HG02610 (cell line): ENCODE results near the gene YPEL4.
A peak's percentile ranks its signal among the peaks of the same experiment; 100 is the strongest.

Experiments
- ATAC-seq: cut with Tn5 transposase; IDR thresholded peaks from one replicate; pipeline ENCODE4 v1.9.1; 2021; ENCODE audit warnings: mild to moderate bottlenecking, moderate library complexity; ENCODE audit not compliant: unreplicated experiment

YPEL4 gene

DNA sequence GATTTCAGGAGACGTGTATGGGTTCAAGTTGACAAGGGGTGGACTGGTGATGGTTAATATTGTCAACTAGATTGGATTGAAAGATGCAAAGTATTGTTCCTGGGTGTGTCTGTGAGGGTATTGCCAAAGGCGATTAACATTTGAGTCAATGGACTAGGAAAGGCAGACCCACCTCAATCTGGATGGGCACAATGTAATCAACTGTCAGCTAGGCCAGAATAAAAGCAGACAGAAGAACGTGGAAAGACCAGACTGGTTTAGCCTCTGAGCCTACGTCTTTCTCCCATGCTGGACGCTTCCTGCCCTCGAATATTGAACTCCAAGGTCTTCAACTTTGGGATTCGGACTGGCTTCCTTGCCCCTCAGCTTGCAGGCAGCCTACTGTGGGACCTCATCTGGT lies 1.7 kb upstream of the YPEL4 start:
- no peak for ATAC-seq

DNA sequence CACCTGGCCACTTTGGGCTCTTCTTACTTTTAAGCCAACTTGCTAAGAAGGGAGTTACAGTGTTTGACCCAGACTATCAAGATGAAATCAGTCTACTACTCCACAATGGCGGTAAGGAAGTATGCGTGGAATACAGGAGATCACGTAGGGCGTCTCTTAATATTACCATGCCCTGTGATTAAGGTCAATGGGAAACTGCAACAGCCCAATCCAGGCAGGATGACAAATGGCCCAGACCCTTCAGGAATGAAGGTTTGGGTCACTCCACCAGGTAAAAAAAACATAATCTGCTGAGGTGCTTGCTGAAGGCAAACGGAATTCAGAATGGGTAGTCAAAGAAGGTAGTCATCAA lies 1.0 kb upstream of the YPEL4 start:
- no peak for ATAC-seq

DNA sequence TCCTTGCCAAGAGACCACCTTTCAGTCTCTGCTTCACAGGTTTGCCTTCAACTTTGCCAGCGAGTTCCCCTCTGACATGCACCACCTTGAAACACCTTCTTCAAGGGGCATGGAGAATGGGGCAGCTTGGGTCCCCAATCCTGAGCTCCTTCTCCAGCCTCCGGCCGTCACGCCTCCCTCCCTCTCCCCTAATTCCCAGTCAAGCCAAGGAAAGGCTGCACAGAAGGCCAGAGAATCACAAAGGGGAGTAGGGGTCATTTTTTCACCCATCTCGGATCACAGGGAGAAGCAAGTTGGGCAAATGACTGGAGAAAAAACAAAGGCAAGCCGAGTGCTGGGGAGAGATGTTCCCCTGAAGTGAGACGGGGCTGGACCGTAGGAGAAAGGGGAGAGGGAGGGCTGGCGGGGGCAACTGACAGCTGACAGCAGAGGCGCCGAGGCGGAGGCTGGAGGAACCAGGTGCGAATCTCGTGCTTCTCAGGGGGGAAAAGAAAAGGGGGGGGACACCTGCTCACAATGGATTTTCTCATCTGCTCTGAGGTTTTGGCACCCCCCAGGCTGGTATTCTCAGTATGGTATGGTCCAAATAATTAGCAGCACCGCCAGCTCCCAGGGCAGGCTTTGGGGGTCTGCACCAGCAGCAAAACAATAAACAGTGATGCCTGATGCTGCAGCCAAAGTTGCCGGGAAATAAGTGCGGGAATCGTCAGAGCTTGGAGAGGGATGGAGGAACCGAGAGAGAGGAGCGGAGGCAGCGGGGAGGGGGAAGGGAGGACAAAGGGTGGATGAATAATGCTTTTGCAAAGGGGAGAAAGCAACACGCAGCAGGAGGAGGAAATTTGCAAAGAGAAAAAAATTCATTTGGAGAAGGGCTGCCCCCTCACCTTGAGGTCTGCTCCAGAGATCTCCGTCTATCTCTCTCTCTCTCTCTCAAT lies 644 bp downstream of the YPEL4 start:
- no peak for ATAC-seq

DNA sequence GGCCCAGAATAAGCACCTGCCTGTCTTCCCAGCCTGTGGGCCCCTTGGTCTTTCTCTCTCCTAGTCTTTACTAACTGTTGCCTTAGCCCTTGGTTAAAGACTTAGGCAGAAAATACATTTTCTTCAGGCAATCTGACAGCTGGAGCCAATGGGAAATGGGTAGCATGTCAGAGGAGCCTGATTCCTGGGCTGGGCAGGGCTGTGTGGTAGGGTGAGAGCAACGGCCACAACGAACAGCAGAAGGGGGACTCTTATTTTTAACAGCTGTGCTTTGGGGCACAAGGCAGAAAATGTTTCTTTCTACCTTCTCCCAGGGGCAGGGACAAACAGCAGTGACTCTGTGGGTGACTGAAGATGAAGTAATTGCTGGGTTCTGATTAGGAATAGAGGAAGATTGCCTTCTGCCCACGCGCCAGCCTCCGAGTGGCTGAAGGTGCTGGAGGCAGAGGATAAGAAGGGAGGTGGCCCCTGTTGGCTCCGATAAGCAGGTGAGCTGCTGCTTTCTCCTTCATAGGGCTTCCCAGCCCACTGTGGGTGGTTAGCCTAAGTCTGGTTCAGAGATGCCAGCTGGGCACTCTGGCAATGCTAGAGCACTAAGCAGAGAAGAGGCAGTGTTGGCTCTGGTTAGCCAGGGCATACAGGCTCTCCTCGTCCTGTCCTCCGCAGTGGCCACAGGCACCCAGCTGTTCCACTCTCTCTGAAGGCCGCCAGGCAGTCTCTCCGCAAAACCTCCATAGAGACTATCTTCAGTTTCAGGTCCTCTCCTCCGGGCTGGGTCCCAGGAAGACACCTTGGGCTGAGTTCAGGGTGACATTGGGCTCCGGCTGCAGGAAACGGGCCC lies 1.5 kb downstream of the YPEL4 start:
- no peak for ATAC-seq

DNA sequence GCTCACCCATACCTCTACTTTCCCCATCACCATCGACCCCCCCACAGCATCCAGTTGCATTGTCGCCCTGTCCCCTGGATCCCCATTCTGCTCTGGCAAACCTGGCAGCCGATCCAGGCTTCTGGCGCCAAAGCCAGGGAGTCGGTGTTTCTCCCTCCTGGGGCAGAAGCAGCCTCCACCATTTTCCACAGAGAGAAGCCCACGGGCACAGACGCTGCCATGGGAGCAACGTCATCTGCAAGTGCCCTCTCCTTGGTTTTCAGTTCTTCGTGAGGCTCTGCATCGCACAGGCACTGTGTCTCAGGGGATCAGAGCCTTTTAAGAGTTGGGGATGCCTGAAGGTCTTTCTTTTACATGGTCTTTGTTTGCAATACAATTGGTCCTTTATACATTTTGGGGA lies 2.3 kb downstream of the YPEL4 start:
- ATAC-seq: no peak

DNA sequence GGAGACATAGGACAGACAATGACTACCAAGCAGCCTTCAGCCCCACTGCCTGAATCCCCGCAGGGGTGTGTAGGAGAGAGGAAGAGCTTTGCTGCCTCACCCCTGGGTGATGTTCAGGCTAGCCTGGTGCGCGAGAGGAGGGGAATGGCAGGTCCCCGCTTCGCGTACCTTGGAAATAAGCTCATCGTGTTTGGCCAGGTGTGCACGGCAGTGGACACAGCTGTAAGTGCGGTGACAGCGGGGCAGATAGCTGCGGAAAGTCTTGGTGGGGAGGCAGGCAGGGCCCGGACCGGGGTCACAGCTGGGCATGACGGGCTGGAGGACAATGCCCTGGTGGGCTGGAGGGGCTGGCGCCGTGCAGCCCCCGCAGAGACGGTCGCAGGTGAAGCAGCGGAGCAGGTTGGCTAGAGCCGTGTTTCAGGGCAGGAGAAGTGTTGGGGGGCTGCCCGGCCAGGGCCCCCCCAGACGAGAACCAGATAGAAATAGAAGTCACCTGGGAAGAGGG lies 2.9 kb downstream of the YPEL4 start:
- ATAC-seq: no peak

DNA sequence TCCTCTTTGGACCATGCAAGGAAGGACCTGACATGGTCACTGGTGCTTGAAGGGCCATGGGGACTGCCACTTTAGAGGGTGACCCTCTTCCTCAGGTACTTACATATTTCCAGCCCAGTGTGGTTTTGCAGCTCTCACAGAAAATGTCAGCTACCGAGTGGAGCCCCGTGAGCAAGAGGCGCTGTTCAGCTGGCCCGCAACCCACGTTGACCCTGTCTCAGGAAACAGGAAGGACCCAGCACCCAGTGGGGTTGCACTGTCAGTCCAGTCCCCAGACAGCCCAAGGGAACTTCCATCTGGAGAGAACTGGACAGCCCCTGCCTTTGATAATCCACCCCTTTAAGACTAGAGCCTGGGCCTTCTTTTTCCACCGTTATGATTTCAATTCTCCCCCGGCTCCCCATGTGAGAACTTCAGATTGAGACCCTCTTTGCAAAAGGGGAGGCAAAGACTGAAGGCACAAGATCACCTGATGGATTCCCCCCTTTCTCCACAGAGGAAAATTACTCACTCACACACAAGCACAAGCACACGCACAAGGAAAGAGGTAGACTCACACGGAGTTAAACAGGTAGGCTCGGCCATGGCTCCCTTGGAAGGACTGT lies 3.4 kb downstream of the YPEL4 start:
- peak; percentile 28 for ATAC-seq

DNA sequence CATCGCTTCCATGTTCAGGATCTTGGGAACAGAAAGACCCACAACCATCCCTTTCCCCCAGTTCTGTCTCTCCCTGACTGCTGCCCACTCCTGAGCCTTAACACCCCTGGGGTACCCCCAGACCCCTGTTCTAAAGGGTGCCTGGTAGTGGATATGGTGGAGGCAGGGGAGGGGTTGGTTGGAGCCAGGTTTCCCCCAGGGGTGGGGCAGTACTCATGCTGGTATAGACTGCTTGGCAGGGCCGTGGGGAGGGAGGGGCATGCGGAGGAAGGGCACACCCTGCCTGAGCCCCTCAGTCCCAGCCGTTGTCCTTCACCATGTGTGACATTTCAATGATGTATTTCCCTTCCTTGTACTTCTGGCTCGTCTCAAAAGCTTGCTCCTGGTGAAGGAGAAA lies 4.0 kb downstream of the YPEL4 start:
- ATAC-seq: no peak

DNA sequence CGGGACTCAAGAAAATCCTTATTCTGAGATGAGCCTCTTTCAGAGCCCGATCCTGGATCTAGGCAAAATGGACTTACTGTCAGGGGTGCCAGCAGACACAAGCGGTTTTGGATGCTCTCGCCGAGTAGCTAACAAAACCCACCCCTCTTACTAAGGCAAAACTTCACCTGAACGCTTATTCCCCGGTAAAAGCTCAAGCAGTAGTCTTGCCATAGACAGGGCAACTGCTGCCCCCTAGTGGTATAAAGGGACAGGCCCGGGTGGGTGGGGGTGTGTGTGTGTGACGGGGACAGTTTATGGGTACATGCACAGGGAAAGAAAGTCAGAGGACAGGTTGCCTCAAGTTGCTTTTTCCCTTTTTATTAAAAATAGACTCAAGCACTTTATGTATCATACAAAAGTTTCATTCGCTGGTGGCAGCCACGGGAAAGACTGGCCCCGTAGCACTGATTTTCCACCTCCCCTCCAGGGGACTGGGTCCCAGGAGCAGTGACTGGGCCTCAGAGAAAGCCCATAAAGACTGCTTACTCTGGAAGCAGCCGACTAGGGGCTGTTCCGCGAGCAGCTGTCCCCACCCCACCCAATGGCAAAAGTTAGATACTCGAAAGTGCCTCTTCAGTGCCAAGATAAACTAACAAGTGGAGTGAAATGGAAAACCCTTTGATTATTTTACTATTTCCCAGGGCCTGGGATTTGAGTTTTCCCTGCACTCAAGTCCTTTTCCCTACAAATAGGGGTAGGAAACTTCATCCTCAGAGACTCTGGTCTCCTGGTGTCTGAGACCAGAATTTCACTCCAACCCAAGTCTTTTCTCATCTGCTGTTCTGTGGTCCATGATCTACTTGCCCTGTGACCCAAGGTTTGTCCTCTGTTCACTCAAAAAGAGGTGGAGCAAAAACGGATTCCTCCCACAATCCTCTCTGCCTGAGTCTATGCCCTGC lies 4.7 kb downstream of the YPEL4 start:
- ATAC-seq: peak; percentile 51

DNA sequence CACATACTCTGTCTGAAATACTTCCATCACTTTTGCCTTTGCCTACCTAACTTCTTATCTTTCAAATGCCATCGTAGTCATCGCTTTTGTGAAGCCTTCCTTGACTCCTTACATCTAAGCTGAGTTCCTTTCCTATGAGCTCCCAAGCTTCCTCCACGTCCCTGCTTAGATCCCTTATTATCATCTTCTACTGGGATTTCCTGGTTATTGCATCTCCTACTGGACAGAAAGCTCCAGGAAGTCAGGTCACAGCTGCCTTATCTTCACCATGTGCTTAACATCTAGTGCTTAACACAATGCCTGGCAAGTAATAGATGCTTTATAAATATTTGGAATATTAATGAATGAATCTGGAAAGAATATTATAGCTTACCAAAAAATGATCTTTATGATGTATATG lies 5.9 kb downstream of the YPEL4 start:
- ATAC-seq: no peak

DNA sequence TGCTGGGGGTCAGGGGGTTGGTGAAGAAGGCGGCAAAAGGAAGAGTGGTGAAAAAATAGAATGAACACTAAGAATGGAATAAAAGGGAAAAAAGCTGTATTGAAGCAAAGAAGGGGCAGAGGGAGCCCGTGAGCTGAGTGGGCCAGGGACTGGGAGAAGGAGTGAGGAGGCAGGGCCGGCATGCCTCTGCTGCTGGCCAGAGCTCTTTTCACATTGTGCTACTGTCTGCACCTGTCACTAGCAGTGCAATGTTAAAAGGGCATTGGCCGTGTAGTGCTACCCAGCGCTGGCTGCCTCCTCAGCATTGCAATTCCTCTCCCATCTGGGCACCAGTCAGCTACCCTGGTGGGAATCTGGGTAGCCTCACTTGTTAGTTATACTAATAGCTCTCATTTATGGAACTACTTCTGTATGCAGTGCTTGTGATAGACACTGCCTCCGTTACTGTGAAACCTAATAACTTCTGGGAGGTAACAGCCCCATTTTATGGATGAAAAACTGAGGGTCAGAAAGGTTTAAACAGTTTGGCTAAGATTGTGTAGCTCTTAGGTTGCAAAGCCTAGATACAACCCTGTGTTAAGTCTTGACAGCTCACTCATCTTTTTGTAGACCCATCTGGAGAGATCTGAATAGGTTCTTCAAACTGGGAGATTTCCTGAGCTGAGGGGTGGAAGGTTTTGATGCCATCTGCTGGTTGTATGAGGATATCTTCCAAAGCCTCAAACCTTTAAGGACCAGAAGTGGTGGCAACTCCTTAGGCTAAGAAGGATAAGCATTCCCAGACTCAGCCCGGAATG lies 8.5 kb downstream of the YPEL4 start:
- peak; percentile 36 for ATAC-seq

DNA sequence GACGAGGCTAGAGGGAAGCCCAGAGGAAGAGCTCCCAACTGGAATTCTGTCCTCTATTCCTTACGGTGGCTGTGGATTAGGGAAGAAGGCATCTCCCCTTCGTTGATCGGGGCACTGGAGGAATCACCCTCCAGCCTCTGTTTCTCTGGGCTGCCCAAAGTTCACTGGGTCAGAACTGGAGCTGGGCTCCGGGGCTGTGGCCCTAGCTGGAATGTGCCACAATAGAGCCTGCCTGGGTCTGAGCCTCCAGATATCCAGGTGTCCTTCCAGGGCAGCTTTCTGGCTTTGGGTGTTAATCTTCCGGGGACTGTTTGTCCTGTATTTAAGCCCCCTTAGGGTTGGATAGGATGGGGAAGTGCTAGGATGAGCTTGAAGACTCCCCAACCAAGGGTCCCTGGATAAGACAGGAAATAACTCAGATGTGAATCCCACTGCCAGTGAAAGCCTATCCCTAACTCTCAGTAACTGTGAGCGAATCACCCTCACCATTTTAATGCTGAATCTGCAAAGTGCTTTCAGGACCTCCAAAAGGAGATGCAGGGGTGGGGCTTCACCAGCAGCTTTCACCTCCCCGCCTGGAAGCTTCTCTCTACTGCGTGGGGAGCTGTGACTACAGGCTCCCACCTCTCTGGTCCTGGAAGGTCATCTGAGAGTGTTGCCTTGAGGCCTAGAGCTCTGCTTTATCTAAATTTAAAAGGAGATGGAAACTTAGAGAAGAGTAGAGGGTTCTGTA lies 9.5 kb downstream of the YPEL4 start:
- ATAC-seq: no peak

DNA sequence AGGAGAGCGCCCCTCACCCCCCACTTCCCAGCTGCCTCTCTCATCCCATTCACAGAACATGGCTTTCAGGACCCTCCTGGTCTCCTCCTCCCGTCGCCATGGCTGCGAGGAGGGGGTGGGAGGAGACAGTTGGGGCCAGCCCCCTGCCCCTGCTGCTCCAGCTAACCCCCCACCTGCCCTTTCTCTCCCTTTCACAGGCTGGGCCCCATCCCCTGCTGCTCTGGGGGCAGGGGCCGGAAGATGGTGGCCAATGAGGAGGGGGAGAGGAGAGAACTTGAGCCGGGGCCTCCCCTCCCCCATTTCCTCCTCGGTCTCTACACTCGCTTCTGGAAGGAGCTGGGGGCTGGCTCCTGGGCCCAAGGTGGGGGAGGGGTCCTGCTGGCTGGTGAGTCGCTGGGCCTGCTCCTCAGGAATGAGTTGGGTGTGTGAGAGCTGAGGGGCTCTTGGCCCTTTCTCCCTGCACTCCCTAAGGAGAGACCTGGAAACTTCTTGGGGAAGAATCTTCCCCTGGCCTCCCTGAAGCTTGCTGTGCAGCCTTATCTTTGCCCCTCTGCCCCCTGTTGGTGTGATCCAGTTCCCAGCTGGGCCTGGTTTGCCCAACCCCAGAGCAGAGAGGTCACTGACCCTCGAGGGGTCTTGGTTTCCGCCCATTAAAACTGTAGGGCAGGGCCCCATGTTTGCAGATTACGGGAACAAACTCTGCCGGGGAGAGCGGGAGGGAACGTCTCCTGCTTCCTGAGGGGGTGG lies 10.2 kb downstream of the YPEL4 start:
- ATAC-seq: no peak

DNA sequence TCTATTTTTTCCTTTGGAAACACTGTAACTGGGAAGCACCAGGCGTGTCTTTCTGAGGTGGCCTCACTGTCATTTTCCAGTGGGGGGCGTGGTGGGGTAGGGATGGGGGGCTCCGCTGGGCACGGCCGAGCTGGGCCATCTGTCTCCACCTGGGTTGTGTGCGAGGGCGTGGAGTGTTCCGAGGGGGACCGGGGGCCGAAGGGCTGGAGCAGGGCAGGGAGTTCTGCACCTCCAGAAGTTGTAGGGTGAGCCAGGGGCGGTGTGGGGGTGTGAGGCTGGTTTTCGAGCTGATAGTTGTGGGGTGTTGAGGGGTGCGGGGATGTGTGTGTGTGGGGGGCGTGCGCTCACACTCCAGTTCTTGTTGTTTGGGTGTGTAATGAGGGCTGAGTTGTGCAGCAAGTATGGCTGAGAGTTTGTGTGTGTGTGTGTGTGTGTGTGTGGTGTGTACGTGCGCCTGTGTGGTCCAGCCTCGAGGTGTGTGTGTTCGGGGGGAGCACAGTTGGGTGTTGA lies 10.8 kb downstream of the YPEL4 start:
- ATAC-seq: no peak

DNA sequence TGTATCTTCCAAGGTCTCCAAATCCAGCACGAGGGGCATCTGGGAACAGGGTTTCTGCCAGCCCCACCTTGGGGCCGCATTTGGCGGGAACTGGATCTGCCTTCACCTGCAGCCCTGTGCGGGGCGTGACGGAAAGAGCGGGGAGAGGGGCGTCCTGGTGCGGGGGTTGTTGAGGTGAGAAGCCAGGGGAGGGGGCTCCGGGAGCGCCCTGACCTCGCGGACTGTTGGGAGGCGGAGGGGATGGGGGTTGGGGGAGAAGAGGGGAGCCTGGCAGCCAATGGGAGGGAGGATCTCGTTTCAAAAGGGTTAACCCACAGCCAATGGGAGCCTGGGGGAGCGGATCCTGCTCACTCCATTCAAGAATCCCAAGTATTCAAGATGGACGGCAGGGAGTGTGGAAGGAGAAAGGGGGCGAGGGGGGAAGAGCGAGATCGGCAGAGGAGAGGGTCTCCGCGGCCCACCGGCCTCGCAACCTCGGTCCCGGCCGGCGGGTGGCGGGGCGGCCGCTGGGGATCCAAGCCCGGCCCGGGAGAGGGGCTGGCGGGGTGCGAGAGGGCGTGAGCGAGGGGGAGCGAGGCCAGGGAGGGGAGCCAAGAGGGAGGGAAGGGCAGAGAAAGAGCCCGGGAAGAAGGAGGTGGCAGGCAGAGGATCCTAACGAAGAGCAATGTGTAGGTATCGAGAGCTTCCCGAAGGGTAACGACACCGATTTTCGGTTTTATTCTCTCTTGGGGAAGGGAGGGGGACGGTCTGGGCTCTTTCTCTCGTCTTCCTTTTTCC lies 11.5 kb downstream of the YPEL4 start:
- ATAC-seq: no peak

DNA sequence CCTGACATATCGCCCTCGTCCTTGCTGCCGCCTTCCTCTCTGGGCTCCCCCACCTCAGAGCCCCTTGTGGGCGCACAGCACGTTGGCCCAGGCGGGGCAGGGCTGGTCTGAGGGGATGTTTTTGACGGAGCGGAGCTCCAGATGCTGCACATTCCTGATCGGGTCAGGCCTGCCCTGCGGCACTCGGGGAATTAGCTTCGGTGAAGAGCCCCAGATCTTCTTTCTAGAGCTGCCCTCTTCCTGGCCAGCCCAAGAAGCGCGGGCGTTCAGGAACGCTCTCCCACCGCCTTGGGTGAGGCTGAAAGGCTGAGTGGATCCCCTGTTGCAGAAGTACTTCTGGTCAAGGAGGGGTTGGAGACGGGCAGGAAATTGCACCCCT lies 12.1 kb downstream of the YPEL4 start:
- ATAC-seq: no peak

DNA sequence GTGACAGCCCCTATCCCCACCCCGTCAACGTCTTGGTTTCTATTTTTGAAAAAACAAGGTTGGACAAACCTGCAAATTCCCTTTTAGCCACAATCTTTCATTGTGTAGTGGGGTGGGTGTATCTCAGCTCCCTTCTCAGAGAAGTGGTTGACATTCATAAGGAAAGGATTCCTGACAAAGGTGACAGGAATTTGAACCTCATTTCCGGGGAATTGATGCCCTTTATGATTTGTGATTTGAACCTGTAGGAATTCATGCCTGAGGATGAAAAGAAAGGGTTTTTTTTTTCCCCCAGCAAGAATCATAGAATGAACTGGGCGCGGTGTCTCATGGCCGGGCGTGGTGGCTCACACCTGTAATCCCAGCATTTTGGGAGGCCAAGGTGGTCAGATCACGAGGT lies 14.5 kb downstream of the YPEL4 start:
- ATAC-seq: no peak
